HEK293 (cell line): ENCODE data around the gene RIMS4.

ENCODE experiments used
- CTCF ChIP-seq: fragments of 450-650 bp; formaldehyde crosslinking; IDR thresholded peaks from 2 replicates; pipeline ENCODE4 v1.5.1; 2016; ENCODE audit warnings: missing biosample characterization, missing genetic modification characterization
- GLIS1 ChIP-seq: fragments of 450-650 bp; formaldehyde crosslinking; IDR thresholded peaks from 2 replicates; pipeline ENCODE4 v1.5.1; 2016; ENCODE audit warnings: missing biosample characterization, missing genetic modification characterization
- REST ChIP-seq: fragments of 450-650 bp; formaldehyde crosslinking; IDR thresholded peaks from 2 replicates; pipeline ENCODE4 v1.5.1; 2016; ENCODE audit warnings: missing biosample characterization, missing genetic modification characterization
- TRIM28 ChIP-seq: IDR thresholded peaks from 2 replicates; pipeline ENCODE4 v1.6.1; 2011; ENCODE audit warnings: low read length, control low read depth, borderline replicate concordance
- ZBTB26 ChIP-seq: fragments of 450-650 bp; formaldehyde crosslinking; optimal IDR thresholded peaks from 2 replicates; pipeline ENCODE3; 2016; ENCODE audit warnings: missing biosample characterization, mild to moderate bottlenecking, missing genetic modification characterization
- ZNF416 ChIP-seq: fragments of 450-650 bp; formaldehyde crosslinking; IDR thresholded peaks from 2 replicates; pipeline ENCODE4 v1.5.1; 2016; ENCODE audit warnings: missing biosample characterization, missing genetic modification characterization
- ZNF555 ChIP-seq: fragments of 450-650 bp; formaldehyde crosslinking; conservative IDR thresholded peaks from 2 replicates; pipeline ENCODE4 v1.5.1; 2017; ENCODE audit warnings: missing biosample characterization, mild to moderate bottlenecking, missing genetic modification characterization, inconsistent platforms
- ZSCAN30 ChIP-seq: fragments of 450-650 bp; IDR thresholded peaks from 2 replicates; pipeline ENCODE4 v1.5.1; 2018; ENCODE audit warnings: missing biosample characterization, mild to moderate bottlenecking, missing genetic modification characterization, moderate library complexity

- TF ChIP-seq CTCF (tag by site-specific recombination): no peak
- TF ChIP-seq GLIS1 (tag by site-specific recombination): no peak
- no peak for TF ChIP-seq ZNF555 (tag by site-specific recombination)
- TF ChIP-seq ZSCAN30 (tag by site-specific recombination): no peak
- no peak for TF ChIP-seq REST (tag by site-specific recombination)
- no peak for TF ChIP-seq ZBTB26 (tag by site-specific recombination)
- no peak for TF ChIP-seq ZNF416 (tag by site-specific recombination)
- no peak for TF ChIP-seq TRIM28
Measured at GRCh38 chr20:44850837-44851236, 40.5 kb upstream of the RIMS4 start.
